ENCODE results near the gene TTLL11.
"Not testable (repeated sequence)": the region's sequence is repeated elsewhere in the genome, so short reads cannot be mapped to it uniquely, and the experiment has no call there.

TTLL11 gene

GRCh38 chr9:121801579-121801978, 291.5 kb downstream of the TTLL11 start:
- ChIA-PET CTCF (no interaction called here), POLR2A (ENCODE audit: low non-redundant PET) (no interaction called here)
- no peak for DNase-seq (ENCODE audit: low spot score)
- H3K27ac ChIP-seq = no peak overlapping the region
- TF ChIP-seq, protein P1, sequence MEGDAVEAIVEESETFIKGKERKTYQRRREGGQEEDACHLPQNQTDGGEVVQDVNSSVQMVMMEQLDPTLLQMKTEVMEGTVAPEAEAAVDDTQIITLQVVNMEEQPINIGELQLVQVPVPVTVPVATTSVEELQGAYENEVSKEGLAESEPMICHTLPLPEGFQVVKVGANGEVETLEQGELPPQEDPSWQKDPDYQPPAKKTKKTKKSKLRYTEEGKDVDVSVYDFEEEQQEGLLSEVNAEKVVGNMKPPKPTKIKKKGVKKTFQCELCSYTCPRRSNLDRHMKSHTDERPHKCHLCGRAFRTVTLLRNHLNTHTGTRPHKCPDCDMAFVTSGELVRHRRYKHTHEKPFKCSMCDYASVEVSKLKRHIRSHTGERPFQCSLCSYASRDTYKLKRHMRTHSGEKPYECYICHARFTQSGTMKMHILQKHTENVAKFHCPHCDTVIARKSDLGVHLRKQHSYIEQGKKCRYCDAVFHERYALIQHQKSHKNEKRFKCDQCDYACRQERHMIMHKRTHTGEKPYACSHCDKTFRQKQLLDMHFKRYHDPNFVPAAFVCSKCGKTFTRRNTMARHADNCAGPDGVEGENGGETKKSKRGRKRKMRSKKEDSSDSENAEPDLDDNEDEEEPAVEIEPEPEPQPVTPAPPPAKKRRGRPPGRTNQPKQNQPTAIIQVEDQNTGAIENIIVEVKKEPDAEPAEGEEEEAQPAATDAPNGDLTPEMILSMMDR (conservative IDR thresholded peaks at IDR 0.05; ENCODE audit: low read depth) = no peak

GRCh38 chr9:121800376-121800775, 292.7 kb downstream of the TTLL11 start:
- no peak for DNase-seq (ENCODE audit: low spot score)
- CTCF ChIA-PET = no interaction called here
- no peak overlapping the region for H3K27ac ChIP-seq
- POLR2A ChIA-PET (ENCODE audit: low non-redundant PET) = no interaction called here
- TF ChIP-seq, protein P1 (conservative IDR thresholded peaks at IDR 0.05; ENCODE audit: low read depth) = no peak

DNA sequence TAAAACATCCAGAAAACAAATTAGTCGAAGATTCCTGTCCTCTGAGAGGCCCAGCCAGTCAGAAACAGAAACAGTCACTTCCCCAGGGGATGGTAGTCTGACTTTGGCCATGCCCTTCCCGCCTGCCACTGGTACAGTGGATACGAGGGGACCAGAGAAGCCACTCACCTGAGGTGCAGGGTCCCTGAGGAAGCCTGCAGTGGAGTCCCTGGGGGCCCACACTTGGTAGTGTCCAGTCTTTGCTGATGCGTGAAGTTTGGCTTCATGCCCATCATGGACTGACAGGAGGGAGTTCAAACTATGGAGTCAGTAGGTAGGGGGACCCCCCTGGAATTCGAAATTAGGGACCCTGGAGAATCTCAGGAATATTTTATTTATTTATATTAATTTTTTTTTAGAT, 294.2 kb downstream of the TTLL11 start:
- no peak overlapping the region for H3K27ac ChIP-seq
- CTCF ChIA-PET = no interaction called here
- POLR2A ChIA-PET (ENCODE audit: low non-redundant PET) = no interaction called here
- TF ChIP-seq, protein P1 (conservative IDR thresholded peaks at IDR 0.05; ENCODE audit: low read depth) = no peak
- no peak for DNase-seq (ENCODE audit: low spot score)

- no peak for DNase-seq (ENCODE audit: low spot score)
- H3K27ac ChIP-seq = no peak overlapping the region
- ChIA-PET CTCF (no interaction called here), POLR2A (ENCODE audit: low non-redundant PET) (no interaction called here)
- TF ChIP-seq, protein P1 (conservative IDR thresholded peaks at IDR 0.05; ENCODE audit: low read depth) = no peak
These were observed 296.0 kb downstream of the TTLL11 start for GRCh38 chr9:121797081-121797480.

- CTCF ChIA-PET; POLR2A ChIA-PET (ENCODE audit: low non-redundant PET); DNase-seq (ENCODE audit: low spot score); H3K27ac ChIP-seq: not testable (repeated sequence)
These were observed 298.8 kb downstream of the TTLL11 start for GRCh38 chr9:121794334-121794733.

DNA sequence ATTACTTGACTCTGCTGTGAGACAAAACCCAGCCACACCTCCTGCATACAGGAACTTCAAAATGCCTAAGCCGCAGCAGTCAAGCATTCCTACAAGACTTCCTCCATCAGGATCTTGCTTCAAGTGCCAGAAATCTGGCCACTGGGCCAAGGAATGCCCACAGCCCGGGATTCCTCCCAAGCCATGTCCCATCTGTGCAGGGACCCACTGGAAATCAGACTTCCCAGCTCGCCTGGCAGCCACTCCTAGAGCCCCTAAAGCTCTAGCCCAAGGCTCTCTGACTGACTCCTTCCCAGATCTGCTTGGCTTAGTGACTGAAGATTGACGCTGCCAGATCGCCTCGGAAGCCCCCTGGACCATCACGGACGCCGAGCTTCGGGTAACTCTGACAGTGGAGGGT, 300.6 kb downstream of the TTLL11 start:
- POLR2A ChIA-PET (ENCODE audit: low non-redundant PET); DNase-seq (ENCODE audit: low spot score); CTCF ChIA-PET; H3K27ac ChIP-seq: not testable (repeated sequence)

DNA sequence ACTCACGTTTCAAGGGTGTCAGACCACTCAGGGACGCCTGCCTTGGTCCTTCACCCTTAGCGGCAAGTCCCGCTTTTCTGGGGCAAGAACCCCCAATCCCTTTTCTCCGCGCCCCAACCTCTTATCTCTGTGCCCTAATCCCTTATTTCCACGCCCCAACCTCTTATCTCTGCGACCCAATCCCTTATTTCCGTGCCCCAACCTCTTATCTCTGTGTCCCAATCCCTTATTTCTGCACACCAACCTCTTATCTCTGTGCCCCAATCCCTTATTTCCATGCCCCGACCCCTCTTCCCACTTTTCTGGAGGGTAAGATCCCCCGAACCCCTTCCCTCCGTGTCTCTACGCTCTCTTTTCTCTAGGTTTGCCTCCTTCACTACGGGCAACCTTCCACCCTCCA, 302.3 kb downstream of the TTLL11 start:
- ChIA-PET POLR2A (ENCODE audit: low non-redundant PET) (no interaction called here), CTCF (no interaction called here)
- no peak for DNase-seq (ENCODE audit: low spot score)
- no peak overlapping the region for H3K27ac ChIP-seq
- TF ChIP-seq, protein P1 (conservative IDR thresholded peaks at IDR 0.05; ENCODE audit: low read depth) = no peak

GRCh38 chr9:121788686-121789366, 304.3 kb downstream of the TTLL11 start:
- DNase-seq (ENCODE audit: low spot score) = peak; percentile 69
- ChIA-PET CTCF (interaction anchor here (0.6 to 0.7 kb wide), 2 partner anchors 88 to 496 kb away, joined by 3 to 5 read pairs; no protein-coding TSS in a partner anchor), POLR2A (ENCODE audit: low non-redundant PET) (no interaction called here)
- H3K27ac ChIP-seq = no peak overlapping the region
- TF ChIP-seq, protein P1 (conservative IDR thresholded peaks at IDR 0.05; ENCODE audit: low read depth) = no peak

Data from RWPE1 (cell line).